T-helper 1 cell (primary cell): ENCODE measurements around the gene CRPPA.
"Not testable (repeated sequence)": the region's sequence is repeated elsewhere in the genome, so short reads cannot be mapped to it uniquely, and the experiment has no call there.

Source experiments
- DNase-seq, 5 donors: peaks; one replicate each; pipeline ENCODE4 v3.0.0-alpha.2; 2012 to 2020
- total RNA-seq, 4 donors: gene quantifications; one replicate each; lab custom pipeline; 2026; lab: John Stamatoyannopoulos, UW

Gene CRPPA
- total RNA-seq = 0.80 to 2.7 (median 2.0) reads per million in 4 donors

DNA sequence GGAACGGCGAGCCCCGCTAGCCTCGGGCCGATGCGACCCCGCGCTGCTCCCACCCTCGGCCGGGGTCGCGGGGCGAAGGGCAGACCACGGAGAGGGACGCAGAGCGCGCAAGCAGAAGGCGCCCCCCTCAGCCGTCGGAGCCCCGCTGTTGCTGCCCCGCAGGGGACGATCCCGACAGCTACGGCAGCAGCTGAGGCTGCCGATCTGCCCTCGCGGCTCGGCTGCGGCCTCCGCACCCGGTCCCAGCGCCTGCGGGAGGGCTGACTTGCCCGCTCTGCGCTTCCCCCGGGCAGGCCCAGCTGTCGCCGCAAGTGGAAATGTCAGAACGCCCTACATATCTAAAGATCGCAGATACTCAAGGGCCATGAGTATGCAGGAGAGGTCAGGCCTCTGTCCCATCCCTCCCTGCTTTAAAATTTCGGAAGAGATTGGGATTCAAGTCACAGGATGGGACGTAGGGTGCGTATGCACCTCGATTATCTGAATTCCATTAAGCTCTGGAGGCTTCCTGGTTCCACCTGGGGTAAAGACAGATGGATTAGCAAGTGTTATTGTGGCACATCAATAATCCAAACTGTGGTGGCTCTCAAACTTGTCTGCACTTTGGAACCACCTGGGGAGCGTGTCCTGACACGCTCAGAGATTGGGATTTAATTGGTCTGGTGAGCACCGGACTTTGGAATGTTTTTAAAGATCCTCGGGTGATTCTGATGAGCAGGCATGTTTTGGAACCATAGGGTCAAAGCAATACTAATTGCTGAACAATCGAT is at the start of gene CRPPA:
CRPPA (minus strand) TSS at position 206 of the 770 bp plus-strand sequence. CDS start 216 bp downstream, outside the sequence.
- peak in 2 of 5 donors; percentile 12 to 42 for DNase-seq

DNA sequence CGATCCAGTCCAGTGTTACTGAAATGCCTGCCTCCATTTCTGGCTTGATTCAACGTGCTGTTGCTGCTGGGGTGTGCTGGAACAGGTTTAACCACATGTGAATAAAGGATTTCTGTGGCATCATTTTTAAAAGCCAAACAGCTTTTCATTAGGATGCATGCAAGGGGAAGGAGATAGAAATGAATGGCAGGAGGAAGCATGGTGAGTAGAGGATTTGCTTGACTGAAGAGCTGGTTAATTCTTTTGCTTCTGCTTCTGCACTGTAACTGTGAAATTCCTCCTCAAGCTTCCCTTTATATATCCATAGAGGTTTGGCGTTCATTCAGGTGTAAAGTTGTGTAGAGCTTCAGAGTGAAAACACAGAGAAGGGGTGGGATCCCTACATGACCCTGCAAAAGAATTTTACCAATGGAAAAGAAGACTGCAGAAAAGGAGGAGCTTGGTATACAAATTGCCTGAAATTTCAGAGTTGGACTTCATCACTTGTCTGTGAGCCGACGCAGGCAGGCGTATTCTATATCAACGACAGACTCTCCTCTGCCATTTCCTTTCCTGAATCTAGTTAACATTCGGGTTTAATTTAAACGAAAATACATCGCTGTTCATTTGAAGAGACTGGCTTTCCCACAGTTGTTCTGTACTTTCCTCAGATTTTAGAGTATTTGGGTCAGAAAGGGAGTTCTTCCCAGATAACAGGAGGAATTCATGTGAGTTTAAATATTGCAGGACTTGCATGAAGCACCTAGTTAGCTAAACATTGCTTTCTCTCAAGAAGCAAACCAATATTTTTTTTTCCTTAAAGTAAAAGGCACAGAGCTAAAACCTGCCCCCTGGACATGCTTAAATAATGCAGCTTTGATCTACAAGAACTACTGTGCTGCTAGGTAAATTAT is 44.4 kb upstream of the CRPPA start, which contains the start of gene SOSTDC1:
SOSTDC1 (minus strand) TSS at position 270 of the 893 bp plus-strand sequence; CDS start at position 200, 70 bp downstream.
- no peak for DNase-seq

DNA sequence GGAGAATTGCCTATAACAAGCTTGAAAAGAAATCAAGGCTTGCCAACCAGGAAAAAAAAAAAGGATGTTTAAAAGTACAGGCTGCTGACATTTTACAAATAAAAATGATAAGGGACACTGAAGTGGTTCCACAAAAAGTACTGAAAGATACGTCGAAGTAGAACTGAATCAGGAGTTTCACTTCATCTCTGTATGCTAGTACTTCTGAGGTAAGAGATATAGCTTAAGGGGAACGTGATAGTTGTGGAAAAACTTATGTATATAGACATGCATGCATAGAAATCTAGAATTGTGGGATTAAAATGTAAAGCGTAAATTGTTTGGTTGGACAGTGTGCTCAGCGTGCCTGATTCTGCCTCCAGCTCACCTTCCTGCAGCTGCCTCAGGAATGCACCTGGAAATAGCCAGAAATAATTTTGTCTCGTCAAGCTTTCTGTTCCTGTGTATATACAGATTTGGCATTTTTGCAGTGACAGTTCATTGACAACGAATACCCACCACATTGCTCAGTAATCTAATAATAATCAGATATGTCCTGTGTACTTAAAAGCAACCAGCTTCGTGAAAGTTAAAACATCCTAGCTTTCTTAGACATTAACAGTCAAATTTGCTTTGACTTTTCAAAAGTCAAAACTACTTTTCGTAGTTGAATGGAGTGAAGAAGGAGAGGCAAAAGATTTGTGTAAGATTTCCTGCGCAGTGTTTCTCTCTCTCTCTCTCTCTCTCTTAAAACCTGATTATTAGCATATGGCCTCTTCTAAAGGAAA is 42.8 kb upstream of the CRPPA start:
- DNase-seq = no peak

DNA sequence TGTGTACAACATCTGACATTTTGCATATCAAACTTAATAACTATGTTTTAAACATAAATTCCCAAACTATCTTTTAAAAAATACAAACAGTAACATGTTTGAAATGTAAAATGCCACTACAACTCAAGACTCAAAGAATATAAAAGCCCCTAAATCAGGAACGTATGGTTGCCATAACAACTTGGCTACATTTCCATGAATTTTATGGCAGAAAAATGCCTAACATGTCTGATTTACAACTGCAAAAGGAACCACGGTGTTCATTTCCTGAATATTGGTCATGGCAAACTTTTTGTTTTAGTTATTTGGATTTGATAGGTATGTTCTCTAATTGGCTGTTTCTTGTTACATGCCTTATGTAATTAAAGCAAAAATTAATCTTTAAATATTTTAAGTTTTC is 42.2 kb upstream of the CRPPA start:
- DNase-seq = no peak

DNA sequence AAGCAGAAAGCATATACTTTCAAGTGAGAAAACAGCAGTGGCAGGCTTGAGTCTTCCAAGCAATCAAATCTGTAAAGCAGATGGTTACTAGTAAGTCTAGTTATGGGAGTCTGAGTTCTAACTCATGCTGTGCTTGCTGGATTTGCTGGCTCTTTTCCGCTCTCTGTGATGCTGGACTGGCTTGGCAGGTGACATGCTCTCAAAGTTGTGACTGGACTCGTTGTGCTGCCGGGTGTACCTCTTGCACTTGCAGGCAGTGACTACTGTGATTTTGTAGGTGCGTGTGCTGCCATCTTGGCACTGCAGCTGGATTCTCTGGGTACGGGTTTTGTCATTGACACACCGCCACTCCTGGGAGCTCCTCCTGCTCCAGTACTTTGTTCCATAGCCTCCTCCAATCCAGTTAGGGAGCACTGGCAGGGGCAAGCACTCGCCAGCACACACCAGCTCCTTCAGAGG is 41.1 kb upstream of the CRPPA start:
- DNase-seq = no peak

DNA sequence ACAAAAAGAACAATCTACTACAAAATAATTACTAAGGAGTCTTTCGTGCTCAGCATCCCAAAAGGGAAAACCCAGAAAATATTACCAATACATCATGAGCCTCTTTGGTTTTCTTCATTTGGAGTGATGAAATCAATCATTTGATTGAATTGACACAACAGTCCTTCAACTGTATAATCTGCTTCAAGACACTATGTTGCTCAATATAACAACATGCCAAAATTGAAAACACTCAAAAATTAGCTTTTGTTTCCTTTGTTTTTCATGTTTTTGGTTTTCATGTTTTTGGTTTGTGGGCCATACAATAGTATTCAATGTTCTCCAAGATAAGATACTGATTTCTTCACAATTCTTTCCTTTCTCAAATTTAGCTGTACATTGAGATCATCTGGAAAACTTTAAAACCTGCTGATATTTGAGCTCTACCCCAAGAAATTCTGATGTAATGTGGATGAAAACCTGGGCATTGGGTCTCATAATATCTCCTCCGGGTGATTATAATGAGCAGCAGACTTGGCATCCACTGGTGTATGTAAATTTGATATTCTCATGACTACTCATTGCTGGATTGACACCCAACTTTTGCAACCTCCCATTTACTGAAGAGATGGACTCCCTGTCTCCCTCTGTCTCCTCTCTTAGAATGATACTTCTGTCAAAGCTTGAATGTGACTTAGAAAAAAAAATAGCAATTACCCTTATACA is 39.6 kb upstream of the CRPPA start:
- no peak for DNase-seq

DNA sequence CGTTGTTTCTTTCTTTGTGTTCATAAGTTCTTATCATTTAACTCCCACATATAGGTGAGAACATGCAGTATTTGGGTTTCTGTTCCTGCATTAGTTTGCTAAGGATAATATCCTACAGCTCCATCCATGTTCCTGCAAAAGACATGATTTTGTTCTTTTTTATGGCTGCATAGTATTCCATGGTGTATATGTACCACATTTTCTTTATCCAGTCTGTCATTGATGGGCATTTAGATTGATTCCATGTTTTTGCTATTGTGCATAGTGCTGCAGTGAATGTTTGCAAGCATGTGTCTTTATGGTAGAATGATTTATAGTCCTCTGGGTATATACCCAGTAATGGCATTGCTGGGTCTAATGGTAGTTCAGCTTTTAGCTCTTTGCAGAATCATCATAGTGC is 35.0 kb upstream of the CRPPA start:
- not testable (repeated sequence) for DNase-seq

DNA sequence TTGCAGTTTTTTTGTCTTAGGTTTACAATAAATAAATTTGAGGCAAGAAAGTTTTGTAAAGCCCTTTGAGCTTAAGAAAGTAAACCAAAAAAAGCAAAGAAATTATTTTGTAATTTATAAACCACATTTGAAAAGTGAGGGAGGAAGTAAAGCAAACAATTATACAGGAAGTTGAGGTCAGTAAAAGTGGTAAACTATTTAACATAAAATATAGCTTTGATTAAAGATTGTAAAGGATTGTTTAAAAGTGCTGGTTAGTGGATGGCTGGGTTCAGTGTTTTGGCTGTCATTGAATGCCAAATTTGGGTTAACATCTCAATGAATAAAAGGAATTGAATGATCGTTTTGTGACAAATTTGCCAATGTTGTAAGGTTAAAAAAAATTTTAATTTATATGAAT is 34.3 kb upstream of the CRPPA start:
- DNase-seq = no peak

DNA sequence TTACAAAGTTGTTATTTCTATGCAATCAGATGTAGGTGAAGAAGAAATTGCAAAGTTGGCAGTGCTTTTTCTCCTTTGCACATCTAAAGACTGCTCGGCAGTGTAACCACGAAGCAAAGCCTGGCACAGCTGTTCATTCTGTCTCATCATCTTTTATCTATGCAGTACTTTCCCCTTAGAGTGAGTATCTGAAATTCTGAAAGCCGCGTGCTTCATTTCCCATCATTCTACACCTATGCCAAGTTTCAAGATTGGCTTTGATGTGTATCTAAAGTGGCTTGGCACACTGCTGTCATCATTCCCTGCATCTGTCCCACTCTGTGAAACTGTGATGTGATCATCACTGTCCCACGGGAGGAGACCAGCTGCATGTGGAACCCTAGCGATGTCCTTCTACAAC is 29.0 kb upstream of the CRPPA start:
- no peak for DNase-seq

DNA sequence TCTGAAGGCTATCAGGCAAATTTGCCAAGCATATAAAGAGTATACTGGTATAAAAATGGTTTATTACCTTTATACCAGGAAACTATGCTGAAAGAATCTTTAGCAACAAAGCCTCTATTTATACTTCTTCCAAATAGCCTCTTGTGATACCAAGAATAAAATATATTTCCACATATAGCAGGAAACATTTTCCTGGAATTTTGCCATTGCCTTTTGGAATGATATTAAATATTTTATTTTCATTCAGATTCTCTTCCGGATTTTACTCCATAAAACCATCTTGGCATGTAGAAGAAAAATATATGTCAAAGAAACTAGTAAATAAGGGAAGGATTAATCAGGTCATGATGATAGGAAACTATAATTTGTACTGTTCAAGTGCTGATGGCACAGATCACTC is 26.5 kb upstream of the CRPPA start:
- DNase-seq = no peak

DNA sequence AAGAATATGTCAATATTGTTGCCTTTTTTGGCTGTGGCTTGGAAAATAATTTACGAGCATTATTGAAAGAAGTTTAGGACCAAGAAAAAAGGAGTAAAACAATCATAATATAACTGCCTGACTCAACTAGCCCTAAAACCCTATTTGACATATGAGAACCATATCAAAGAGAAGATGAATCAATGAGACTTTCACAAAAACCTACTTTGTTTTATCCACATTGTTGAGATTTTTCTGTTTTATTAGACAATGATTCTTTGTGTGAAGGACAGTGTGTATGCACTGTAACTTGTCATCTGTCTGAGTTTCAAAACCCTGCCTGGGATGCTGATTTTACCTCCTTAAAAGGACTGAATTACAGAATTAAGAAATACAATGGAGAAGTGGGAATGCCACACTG is 25.2 kb upstream of the CRPPA start:
- DNase-seq = no peak

DNA sequence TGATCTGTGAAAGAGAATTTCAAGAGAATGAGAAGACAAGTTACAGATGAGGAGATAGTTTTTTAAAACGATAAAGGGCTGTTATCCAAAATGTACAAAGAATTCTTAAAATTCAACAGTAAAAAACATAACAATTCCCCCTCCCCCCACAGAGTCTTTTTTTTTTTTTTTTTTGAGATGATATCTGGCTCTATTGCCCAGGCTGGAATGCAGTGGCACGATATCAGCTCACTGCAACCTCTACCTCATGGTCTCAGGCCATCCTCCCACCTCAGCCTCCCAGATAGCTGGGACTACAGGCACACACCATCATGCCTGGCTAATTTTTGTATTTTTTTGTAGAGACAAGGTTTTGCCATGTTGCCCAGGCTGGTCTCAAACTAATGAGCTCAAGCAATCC is 22.5 kb upstream of the CRPPA start:
- DNase-seq = not testable (repeated sequence)

DNA sequence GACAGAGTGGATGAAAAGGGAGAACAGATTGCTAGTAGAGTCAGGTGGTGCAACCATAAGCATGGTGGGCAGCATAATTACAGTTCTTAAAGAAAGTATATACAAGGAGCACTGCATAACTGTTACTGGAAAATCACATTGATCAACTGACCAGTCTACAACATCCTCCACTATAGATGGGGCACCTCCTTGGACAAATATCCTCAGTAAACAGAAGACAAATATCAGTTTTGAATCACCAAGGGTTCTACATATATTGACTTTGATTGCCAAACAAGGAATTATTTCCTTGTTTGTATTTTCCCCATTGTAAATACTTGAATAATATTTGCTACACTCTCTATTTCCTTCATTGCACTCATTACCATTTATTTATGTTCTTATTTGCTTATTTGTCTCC is 17.6 kb upstream of the CRPPA start:
- DNase-seq = no peak

DNA sequence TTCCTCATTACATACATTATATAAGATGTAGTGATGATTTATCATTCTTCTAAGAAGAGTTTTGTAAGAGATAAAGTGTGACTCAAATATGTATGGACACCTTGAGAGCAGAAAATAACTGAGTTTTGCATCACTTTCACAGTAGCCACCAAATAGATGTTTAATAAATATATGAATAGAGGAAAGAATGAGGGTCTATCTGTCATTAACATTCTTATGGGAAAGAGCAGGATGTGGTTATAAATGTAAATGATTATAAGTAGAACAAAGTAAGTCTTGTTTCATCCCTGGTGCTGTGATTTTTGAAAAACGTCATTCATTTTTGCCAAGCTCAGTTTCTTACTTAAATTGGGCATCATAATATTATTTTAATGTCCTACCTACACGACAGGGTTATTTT is 15.0 kb upstream of the CRPPA start:
- no peak for DNase-seq

DNA sequence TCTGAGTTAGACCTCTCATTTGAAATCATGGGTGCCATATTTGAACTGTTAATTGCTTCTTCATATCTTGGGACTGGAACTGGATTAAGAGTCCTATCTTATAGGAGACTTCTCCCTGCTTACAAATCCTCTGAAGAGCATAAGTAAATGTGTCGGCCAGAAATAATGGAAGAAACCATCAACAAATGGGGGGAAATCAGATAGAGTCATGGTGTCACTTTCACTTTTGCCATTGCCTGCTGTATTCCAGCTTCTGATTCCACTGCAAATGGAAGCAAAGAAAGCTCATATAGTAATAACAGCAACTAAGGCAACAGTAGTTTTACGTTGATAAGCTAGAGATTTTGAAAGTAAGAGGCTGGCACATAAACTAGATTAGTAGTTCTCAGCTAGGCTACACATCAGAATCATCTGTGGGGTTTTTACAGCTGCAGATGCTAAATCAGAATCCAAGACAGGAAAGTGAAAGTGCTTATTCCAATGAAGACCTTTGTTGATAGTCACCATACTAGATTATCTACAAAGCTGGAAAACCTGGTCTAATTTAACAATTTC is 12.3 kb upstream of the CRPPA start:
- no peak for DNase-seq

DNA sequence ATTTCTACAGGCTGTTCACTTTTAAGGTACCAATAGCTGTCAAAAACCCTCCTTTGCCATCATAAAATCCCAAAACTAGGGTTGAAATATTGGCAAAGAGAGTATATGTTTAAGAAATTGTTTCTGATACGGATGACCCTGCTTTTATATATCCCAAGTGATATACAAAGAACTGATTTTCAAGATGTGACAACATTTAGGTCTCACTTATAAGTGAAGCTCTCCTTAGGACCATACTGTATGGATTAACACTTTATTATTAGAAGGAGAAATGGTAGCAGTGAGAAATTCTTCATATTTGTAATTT is 11.0 kb upstream of the CRPPA start:
- DNase-seq = no peak

DNA sequence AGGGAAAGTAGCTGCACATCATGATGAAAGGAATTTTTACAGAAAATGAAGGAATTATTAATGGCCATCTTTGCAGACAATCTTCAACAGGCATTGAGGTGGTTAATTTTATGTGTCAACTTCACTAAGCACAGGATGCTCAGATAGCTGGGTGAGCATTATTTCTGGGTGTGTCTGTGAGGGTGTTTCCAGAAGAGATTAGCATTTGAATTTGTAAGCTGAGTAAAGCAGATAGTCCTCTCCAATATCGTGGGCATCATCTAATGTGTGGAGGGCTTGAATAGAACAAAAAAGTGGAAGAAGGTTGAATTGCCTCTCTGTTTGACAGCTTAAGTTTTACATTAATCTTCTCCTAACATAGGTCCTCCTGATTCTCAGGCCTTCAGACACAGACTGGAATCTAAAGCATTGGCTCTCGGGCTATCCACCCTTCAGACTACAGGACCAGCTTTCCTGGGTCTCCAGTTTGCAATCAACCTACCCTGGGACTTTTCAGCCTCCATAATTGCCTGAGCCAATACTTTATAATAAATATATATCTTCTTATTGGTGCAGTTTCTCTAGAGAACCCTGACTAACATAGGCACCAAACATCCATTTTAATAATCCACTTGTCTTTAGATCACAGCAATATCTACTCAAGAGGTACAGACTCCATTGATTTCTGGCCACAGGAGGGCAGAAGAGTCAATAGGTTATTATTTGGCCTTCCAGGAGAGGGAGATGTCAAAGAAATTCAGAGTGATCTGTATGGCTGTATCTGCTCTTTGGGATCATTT is 10.5 kb upstream of the CRPPA start:
- peak in 2 of 5 donors; percentile 8 to 43 for DNase-seq

DNA sequence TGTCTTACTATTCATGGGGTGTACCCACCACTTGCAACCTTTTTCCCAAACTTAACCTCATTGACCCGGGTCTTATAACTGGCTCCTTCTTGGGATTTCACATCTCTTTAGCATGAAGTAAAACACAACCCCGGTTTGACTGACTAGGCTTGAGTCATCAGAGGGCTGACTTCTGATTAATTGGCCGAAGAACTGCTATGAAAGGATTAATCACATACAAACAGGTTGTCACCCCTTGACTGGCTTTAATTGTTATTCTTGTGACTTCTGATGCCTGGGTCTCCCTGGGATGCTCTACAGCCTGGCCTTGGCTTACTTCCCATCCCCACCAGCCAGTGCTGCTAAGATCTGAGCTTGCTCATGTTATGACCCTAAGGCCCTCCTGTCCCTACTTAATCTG is 8.8 kb upstream of the CRPPA start:
- no peak for DNase-seq

DNA sequence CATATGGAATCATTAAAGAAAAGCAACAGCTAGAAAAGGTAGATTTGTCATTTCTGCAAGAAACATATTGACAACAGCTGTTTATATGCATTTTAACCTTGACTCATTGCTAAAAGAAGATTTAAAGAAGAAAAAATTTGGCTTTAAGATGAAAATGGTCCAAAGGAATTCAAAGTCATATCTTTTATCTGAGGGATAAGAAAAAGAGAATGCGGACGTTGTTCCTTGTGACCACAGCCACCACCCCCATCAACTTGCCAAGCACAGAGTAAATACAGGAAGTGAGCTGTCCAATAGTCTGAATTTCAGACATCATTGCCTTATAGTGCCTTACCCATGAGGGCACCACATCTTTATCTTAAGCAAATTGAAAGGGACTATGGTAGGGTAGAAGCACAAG is 7.3 kb upstream of the CRPPA start:
- DNase-seq = no peak

DNA sequence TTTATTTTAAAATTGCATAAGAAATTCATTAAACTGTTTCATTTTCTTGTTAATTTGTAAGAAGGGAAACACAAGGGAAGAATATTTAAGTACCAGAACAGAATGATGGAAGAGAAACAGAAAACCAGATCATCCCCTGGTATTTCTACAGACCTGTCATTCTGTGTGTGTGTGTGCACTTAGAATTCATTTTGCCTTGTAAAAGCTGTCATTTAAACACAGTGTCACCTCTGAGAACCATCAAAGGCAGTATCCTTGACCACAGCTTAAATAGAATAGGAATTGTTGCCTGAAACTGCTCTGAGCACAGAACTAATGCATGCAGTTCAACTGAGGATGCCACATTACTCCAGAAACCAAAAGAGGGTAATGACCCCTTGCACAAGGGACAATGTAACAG is 6.8 kb upstream of the CRPPA start:
- DNase-seq = no peak

DNA sequence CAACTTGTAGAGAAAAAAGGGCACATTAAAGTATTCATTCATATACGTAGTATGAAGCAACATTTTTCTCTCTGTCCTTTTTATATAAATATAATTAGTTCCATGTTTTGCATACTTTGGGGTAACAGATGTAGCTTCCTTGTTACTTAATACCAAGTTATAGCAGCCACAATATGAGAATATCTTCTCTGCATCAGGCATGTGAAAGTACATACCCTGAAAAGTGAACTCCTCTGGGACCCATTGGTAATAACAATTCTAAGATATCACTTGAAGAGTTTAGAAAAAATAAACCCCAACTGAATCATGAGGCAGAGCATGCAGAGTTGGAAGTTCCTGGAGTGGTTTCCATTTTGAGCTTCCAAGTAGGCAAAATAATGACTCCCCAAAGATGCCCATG is 2.4 kb upstream of the CRPPA start:
- DNase-seq = no peak
